RWPE2 (cell line): ENCODE measurements around the gene KNDC1.

Experiments
- ATAC-seq: fragments of 200-7000 bp; cut with Tn5 transposase; 3 replicates; pipeline ENCODE4 v1.9.1; 2021; ENCODE audit warnings: low read depth
- DNase-seq: peaks from one replicate; pipeline ENCODE4 v3.0.0-alpha.2; 2020; ENCODE audit warnings: low spot score
- H3K27ac ChIP-seq: fragments of 450-650 bp; 2 replicates; pipeline ENCODE4 v1.5.1; 2017; ENCODE audit warnings: mild to moderate bottlenecking; ENCODE audit not compliant: poor library complexity, severe bottlenecking
- H3K27me3 ChIP-seq: fragments of 250-450 bp; sonication (Bioruptor Pico); 2 replicates; pipeline ENCODE4 v1.5.1; 2021; ENCODE audit warnings: mild to moderate bottlenecking, moderate library complexity; ENCODE audit not compliant: insufficient read depth, poor library complexity, severe bottlenecking
- H3K36me3 ChIP-seq: fragments of 250-450 bp; sonication (Bioruptor Pico); 2 replicates; pipeline ENCODE4 v1.5.1; 2020; ENCODE audit warnings: low read depth, mild to moderate bottlenecking, moderate library complexity
- H3K4me1 ChIP-seq: fragments of 250-450 bp; sonication (Bioruptor Pico); 2 replicates; pipeline ENCODE4 v1.5.1; 2021; ENCODE audit warnings: mild to moderate bottlenecking, moderate library complexity; ENCODE audit not compliant: insufficient read depth, poor library complexity, severe bottlenecking
- H3K4me3 ChIP-seq: fragments of 250-450 bp; sonication (Bioruptor Pico); 2 replicates; pipeline ENCODE4 v1.5.1; 2021; ENCODE audit warnings: mild to moderate bottlenecking, moderate library complexity; ENCODE audit not compliant: severe bottlenecking
- H3K9me3 ChIP-seq: fragments of 250-450 bp; sonication (Bioruptor Pico); 2 replicates; pipeline ENCODE4 v1.5.1; 2021; ENCODE audit warnings: mild to moderate bottlenecking, moderate library complexity; ENCODE audit not compliant: severe bottlenecking
- TF ChIP-seq, protein P1 (sequence below): fragments of 450-650 bp; IDR thresholded peaks from one replicate; pipeline ENCODE4 v1.5.1; 2017; ENCODE audit warnings: mild to moderate bottlenecking, moderate library complexity; ENCODE audit not compliant: poor library complexity, severe bottlenecking

KNDC1 gene

GRCh38 chr10:133129859-133130495, 30.0 kb upstream of the KNDC1 start:
- Histone ChIP-seq H3K9me3 (no peaks in the 10 kb centered on the region), H3K4me3 (no peak overlapping the region), H3K27me3 (peaks cover 2% of the 10 kb centered on the region), H3K27ac (no peak overlapping the region), H3K4me1 (no peaks in the 10 kb centered on the region), H3K36me3 (no peaks in the 10 kb centered on the region)
- TF ChIP-seq, protein P1, sequence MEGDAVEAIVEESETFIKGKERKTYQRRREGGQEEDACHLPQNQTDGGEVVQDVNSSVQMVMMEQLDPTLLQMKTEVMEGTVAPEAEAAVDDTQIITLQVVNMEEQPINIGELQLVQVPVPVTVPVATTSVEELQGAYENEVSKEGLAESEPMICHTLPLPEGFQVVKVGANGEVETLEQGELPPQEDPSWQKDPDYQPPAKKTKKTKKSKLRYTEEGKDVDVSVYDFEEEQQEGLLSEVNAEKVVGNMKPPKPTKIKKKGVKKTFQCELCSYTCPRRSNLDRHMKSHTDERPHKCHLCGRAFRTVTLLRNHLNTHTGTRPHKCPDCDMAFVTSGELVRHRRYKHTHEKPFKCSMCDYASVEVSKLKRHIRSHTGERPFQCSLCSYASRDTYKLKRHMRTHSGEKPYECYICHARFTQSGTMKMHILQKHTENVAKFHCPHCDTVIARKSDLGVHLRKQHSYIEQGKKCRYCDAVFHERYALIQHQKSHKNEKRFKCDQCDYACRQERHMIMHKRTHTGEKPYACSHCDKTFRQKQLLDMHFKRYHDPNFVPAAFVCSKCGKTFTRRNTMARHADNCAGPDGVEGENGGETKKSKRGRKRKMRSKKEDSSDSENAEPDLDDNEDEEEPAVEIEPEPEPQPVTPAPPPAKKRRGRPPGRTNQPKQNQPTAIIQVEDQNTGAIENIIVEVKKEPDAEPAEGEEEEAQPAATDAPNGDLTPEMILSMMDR = no peak
- ATAC-seq (no peak), DNase-seq (peak; percentile 43)

GRCh38 chr10:133130602-133131001, 29.4 kb upstream of the KNDC1 start:
- H3K4me1 ChIP-seq = no peaks in the 10 kb centered on the region
- no peak for DNase-seq
- ATAC-seq = no peak
- H3K9me3 ChIP-seq = no peaks in the 10 kb centered on the region
- no peak overlapping the region for H3K27ac ChIP-seq
- no peaks in the 10 kb centered on the region for H3K36me3 ChIP-seq
- no peak overlapping the region for H3K4me3 ChIP-seq
- H3K27me3 ChIP-seq = no peaks in the 10 kb centered on the region
- TF ChIP-seq, protein P1 = no peak

GRCh38 chr10:133131053-133131452, 29.0 kb upstream of the KNDC1 start:
- H3K27ac ChIP-seq = no peak overlapping the region
- no peak for ATAC-seq
- DNase-seq = peak; percentile 47
- no peak overlapping the region for H3K4me3 ChIP-seq
- H3K36me3 ChIP-seq = no peaks in the 10 kb centered on the region
- H3K27me3 ChIP-seq = no peaks in the 10 kb centered on the region
- H3K4me1 ChIP-seq = no peaks in the 10 kb centered on the region
- TF ChIP-seq, protein P1 = no peak
- H3K9me3 ChIP-seq = no peaks in the 10 kb centered on the region

DNA sequence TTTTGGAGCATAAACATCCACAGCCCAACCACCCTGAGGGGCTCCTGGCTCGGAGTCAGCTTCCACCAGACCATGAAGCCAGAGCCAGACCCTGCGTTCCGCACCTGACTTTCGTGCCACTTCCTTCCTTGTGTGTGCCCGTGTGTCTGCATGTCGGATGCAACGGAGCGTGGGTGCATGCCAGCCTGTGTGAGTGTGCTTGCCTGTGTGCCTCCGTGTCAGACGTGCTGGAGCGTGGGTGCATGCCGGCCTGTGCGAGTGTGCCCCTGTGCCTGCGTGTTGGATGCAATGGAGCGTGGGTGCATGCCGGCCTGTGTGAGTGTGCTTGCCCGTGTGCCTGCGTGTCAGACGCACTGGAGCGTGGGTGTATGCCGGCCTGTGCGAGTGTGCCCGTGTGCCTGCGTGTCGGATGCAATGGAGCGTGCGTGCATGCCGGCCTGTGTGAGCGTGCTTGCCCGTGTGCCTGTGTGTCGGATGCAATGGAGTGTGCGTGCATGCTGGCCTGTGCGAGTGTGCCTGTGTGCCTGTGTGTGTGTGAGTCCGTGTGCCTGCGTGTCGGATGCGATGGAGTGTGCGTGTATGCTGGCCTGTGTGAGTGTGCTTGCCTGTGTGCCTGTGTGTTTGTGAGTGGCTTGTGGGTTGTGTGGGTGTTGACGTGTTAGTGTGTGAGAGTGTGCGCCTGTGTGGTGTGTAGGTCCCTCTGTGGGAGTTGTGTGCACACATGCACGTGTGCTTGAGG, 28.1 kb upstream of the KNDC1 start:
- TF ChIP-seq, protein P1 = no peak

More for the DNA sequence above, 28.1 kb upstream of the KNDC1 start:
- Histone ChIP-seq H3K9me3 (no peaks in the 10 kb centered on the region), H3K27me3 (no peaks in the 10 kb centered on the region), H3K4me1 (no peaks in the 10 kb centered on the region), H3K27ac (no peak overlapping the region), H3K36me3 (no peaks in the 10 kb centered on the region), H3K4me3 (no peak overlapping the region)
- no peak for ATAC-seq
- DNase-seq = peak; percentile 31
